Measurements from ENCODE around the gene TNFRSF1B.

The TNFRSF1B gene

GRCh38 chr1:12141163-12141850 is 25.5 kb upstream of the TNFRSF1B start:
- DNase-seq = peak in 1 of 58 donors; percentile 8

GRCh38 chr1:12142141-12142823 is 24.5 kb upstream of the TNFRSF1B start:
- DNase-seq = no peak

- peak in 13 of 58 donors; percentile 11 to 59 (median 21) for DNase-seq
Observed at GRCh38 chr1:12142891-12143630, 23.7 kb upstream of the TNFRSF1B start.

GRCh38 chr1:12143631-12144155 is 23.1 kb upstream of the TNFRSF1B start:
- DNase-seq = peak in 36 of 58 donors; percentile 11 to 59 (median 30)

GRCh38 chr1:12144236-12144635 is 22.6 kb upstream of the TNFRSF1B start:
- no peak for DNase-seq

- DNase-seq = no peak
Observed at GRCh38 chr1:12144969-12145368, 21.8 kb upstream of the TNFRSF1B start.

- no peak for DNase-seq
Observed at GRCh38 chr1:12145616-12146342, 21.0 kb upstream of the TNFRSF1B start.

GRCh38 chr1:12146343-12147112 is 20.3 kb upstream of the TNFRSF1B start:
- DNase-seq = no peak

- no peak for DNase-seq
Observed at GRCh38 chr1:12147201-12147701, 19.5 kb upstream of the TNFRSF1B start.

- no peak for DNase-seq
Observed at GRCh38 chr1:12148160-12148957, 18.4 kb upstream of the TNFRSF1B start.

GRCh38 chr1:12148958-12149790 is 17.6 kb upstream of the TNFRSF1B start:
- no peak for DNase-seq

- DNase-seq = no peak
Observed at GRCh38 chr1:12149791-12150175, 17.0 kb upstream of the TNFRSF1B start.

- DNase-seq = peak in 1 of 58 donors; percentile 14
Observed at GRCh38 chr1:12150456-12151200, 16.2 kb upstream of the TNFRSF1B start.

- DNase-seq = no peak
Observed at GRCh38 chr1:12151465-12151864, 15.3 kb upstream of the TNFRSF1B start.

GRCh38 chr1:12152113-12152891 is 14.5 kb upstream of the TNFRSF1B start:
- no peak for DNase-seq

GRCh38 chr1:12153181-12153785 is 13.5 kb upstream of the TNFRSF1B start:
- peak in 12 of 58 donors; percentile 4 to 55 (median 20) for DNase-seq
